Vagina (tissue), 2 donors: Measurements from ENCODE around the gene NPBWR2. TPM values are rescaled to one million over a fixed set of nuclear protein-coding genes. Genes with fewer than 3 reads are reported as not detected.

Experiments used
- DNase-seq, 2 donors: peaks; one replicate each; pipeline ENCODE4 v3.0.0-alpha.2; 2017; ENCODE audit errors: extremely low spot score in 2 of 2
- H3K27ac ChIP-seq: fragments of 200-600 bp; sonication (generic); one replicate; pipeline ENCODE4 v1.5.1; 2019
- H3K27me3 ChIP-seq: fragments of 200-600 bp; sonication (generic); one replicate; pipeline ENCODE4 v1.5.1; 2019
- H3K36me3 ChIP-seq, 2 donors: fragments of 200-600 bp; sonication (generic); one replicate each; pipeline ENCODE4 v1.5.1; 2017 to 2019
- H3K4me1 ChIP-seq: fragments of 200-600 bp; sonication (generic); one replicate; pipeline ENCODE4 v1.5.1; 2019
- H3K4me3 ChIP-seq, 2 donors: fragments of 200-600 bp; sonication (generic); 1 replicate in 1 of 2; 2 replicates in 1 of 2; pipeline ENCODE4 v1.5.1; 2016 to 2019
- H3K9me3 ChIP-seq: fragments of 200-600 bp; sonication (generic); one replicate; pipeline ENCODE4 v1.5.1; 2019
- POLR2A ChIP-seq, 2 donors: fragments of 450-650 bp; IDR thresholded peaks; one replicate each; pipeline ENCODE4 v1.6.1; 2017; ENCODE audit warnings: antibody characterized with exemption in 2 of 2, mild to moderate bottlenecking in 2 of 2, moderate library complexity in 2 of 2
- POLR2AphosphoS5 ChIP-seq, 2 donors: sonication (generic); formaldehyde crosslinking; IDR thresholded peaks; one replicate each; pipeline ENCODE4 v1.9.0; 2017; ENCODE audit warnings: antibody characterized with exemption in 2 of 2, mild to moderate bottlenecking in 2 of 2, low read depth in 1 of 2; ENCODE audit not compliant: insufficient read depth in 1 of 2
- intact Hi-C: fragments of 100-400 bp; cut with DNase I; formaldehyde crosslinking; loops from one replicate; pipeline ENCODE4 v1.15.1; 2023
- microRNA-seq: library from miRNA; unstranded; fragments of <30 nt; microRNA quantifications from one replicate; pipeline ENCODE4, GENCODE V29; 2017; ENCODE audit warnings: borderline number of aligned reads, borderline replicate concordance
- small RNA-seq: library from RNA; depleted of rRNA; stranded (forward); fragments of <200 nt; gene quantifications from one replicate; pipeline ENCODE3, GENCODE V24; 2016
- total RNA-seq: library from RNA; depleted of rRNA; stranded (reverse); fragments of >200 nt; gene quantifications from one replicate; pipeline ENCODE4 v1.2.3, GENCODE V29; 2016
- TF ChIP-seq, protein P1 (sequence below), 3 experiments: fragments of 450-650 bp in 2 of 3; fragments of 200-600 bp in 1 of 3; sonication (generic) in 1 of 3; IDR thresholded peaks; one replicate each; pipeline ENCODE4 v1.5.1; 2017 to 2019; ENCODE audit warnings: antibody characterized with exemption in 3 of 3, mild to moderate bottlenecking in 2 of 3, moderate library complexity in 2 of 3

Gene NPBWR2
- total RNA-seq, 1 donor from 2014 or later, result not detected

- no peak overlapping the region for H3K4me3 ChIP-seq
- TF ChIP-seq POLR2AphosphoS5 (IDR thresholded peaks at IDR 0.05; ENCODE audit: insufficient read depth in 1 of 2, low read depth in 1 of 2) (no peak), POLR2A (IDR thresholded peaks at IDR 0.05) (no peak)
- TF ChIP-seq, protein P1, sequence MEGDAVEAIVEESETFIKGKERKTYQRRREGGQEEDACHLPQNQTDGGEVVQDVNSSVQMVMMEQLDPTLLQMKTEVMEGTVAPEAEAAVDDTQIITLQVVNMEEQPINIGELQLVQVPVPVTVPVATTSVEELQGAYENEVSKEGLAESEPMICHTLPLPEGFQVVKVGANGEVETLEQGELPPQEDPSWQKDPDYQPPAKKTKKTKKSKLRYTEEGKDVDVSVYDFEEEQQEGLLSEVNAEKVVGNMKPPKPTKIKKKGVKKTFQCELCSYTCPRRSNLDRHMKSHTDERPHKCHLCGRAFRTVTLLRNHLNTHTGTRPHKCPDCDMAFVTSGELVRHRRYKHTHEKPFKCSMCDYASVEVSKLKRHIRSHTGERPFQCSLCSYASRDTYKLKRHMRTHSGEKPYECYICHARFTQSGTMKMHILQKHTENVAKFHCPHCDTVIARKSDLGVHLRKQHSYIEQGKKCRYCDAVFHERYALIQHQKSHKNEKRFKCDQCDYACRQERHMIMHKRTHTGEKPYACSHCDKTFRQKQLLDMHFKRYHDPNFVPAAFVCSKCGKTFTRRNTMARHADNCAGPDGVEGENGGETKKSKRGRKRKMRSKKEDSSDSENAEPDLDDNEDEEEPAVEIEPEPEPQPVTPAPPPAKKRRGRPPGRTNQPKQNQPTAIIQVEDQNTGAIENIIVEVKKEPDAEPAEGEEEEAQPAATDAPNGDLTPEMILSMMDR (IDR thresholded peaks at IDR 0.05), result no peak
- DNase-seq, result no peak
- H3K36me3 ChIP-seq, result no peaks in the 10 kb centered on the region
- H3K4me1 ChIP-seq, result peaks cover 28% of the 10 kb centered on the region
- peaks cover 8% of the 10 kb centered on the region for H3K27me3 ChIP-seq
- H3K27ac ChIP-seq, result no peak overlapping the region
- no peaks in the 10 kb centered on the region for H3K9me3 ChIP-seq
- intact Hi-C loops, result no loop called here
Observed at GRCh38 chr20:64055396-64055892, 51.9 kb downstream of the NPBWR2 start.

DNA sequence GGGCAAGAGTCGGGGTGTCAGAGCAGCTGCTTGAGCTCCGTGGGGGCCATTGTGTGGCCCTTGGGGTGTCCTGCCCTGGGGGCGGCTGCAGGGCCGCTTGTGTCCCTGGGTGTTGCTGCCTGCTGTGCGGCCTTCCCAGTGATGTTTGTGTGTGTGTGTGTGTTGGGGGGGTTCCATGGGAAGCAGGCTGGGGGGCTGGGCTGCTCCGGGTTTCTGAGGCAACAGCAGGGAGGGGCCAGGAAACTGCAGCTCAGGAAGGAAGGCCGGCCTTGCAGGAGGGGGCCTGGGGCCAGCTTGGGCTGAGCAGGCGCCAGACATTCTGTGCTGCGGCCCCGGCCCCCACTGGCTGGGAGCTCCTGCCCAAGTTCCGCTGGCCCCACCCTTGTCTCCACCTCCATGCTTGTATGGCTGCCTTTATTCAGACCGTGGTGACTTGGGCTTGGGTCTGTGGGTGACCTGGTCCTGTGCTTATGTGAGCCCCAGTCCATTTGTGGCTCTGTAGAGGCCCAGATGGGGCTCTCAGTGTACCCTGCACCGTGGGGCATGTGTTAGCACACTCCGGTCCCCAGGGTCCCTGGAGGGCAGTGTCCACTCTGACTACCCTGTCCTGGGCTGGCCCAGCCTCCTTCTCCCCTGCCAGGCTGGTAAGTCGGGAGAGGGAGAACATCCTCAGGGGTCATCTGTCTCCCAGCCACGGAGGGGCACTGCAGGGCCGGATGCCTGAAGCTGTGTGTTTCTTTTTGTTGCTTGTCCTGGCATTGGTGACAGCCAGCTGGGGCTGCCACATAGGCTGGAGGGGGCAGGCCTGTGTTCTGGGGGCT, 53.3 kb downstream of the NPBWR2 start:
- Histone ChIP-seq H3K27ac (no peak overlapping the region), H3K4me1 (peaks cover 33% of the 10 kb centered on the region), H3K36me3 (no peaks in the 10 kb centered on the region), H3K4me3 (no peak overlapping the region), H3K9me3 (no peaks in the 10 kb centered on the region), H3K27me3 (peaks cover 8% of the 10 kb centered on the region)
- TF ChIP-seq, protein P1 (IDR thresholded peaks at IDR 0.05), result no peak
- TF ChIP-seq POLR2AphosphoS5 (IDR thresholded peaks at IDR 0.05; ENCODE audit: insufficient read depth in 1 of 2, low read depth in 1 of 2), result peak; percentile 18 to 45
- no peak for TF ChIP-seq POLR2A (IDR thresholded peaks at IDR 0.05)
- intact Hi-C loops, result no loop called here
- no peak for DNase-seq

Small RNA genes lying within 50 kb of the gene (microRNA-seq; reads per million reads assigned to microRNA genes)
- not detected for gene MIR6813

Small RNA genes lying within 50 kb of the gene (small RNA-seq; reads per million reads assigned to genes)
- not detected for gene AL355803.1
- gene MIR6813, result not detected

Other genes with a start within 250 kb of the NPBWR2 start
- not detected for gene ABHD16B, start 246.1 kb downstream of the NPBWR2 start, total RNA-seq
- 90.1 TPM for gene TPD52L2, start 242.3 kb downstream of the NPBWR2 start, total RNA-seq
- gene DNAJC5, start 212.4 kb downstream of the NPBWR2 start, total RNA-seq, result 25.8 TPM
- gene UCKL1, start 151.1 kb downstream of the NPBWR2 start, total RNA-seq, result 50.1 TPM
- gene ZNF512B, start 137.6 kb downstream of the NPBWR2 start, total RNA-seq, result 10.3 TPM
- gene SAMD10, start 127.9 kb downstream of the NPBWR2 start, total RNA-seq, result 11.8 TPM
- gene PRPF6, start 126.4 kb downstream of the NPBWR2 start, total RNA-seq, result 50.6 TPM
- 0.98 TPM for gene C20orf204, start 71.4 kb downstream of the NPBWR2 start, total RNA-seq
- 57.2 TPM for gene SOX18, start 57.9 kb downstream of the NPBWR2 start, total RNA-seq
- 33.1 TPM for gene TCEA2, start 44.4 kb downstream of the NPBWR2 start, total RNA-seq
- 20.6 TPM for gene RGS19, start 28.0 kb downstream of the NPBWR2 start, total RNA-seq
- 1.5 TPM for gene OPRL1, start 27.5 kb downstream of the NPBWR2 start, total RNA-seq
- gene LKAAEAR1, start 23.2 kb downstream of the NPBWR2 start, total RNA-seq, result not detected
- gene MYT1, start 56.9 kb upstream of the NPBWR2 start, total RNA-seq, result not detected
- gene PCMTD2, start 148.2 kb upstream of the NPBWR2 start, total RNA-seq, result 45.2 TPM